Measurements from ENCODE around the gene KRT26.

- TF ChIP-seq, protein P1, sequence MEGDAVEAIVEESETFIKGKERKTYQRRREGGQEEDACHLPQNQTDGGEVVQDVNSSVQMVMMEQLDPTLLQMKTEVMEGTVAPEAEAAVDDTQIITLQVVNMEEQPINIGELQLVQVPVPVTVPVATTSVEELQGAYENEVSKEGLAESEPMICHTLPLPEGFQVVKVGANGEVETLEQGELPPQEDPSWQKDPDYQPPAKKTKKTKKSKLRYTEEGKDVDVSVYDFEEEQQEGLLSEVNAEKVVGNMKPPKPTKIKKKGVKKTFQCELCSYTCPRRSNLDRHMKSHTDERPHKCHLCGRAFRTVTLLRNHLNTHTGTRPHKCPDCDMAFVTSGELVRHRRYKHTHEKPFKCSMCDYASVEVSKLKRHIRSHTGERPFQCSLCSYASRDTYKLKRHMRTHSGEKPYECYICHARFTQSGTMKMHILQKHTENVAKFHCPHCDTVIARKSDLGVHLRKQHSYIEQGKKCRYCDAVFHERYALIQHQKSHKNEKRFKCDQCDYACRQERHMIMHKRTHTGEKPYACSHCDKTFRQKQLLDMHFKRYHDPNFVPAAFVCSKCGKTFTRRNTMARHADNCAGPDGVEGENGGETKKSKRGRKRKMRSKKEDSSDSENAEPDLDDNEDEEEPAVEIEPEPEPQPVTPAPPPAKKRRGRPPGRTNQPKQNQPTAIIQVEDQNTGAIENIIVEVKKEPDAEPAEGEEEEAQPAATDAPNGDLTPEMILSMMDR (conservative IDR thresholded peaks at IDR 0.05 in 1 of 2, IDR thresholded peaks at IDR 0.05 in 1 of 2; ENCODE audit: low read depth in 1 of 2, low read length in 2 of 2) = no peak
- TF ChIP-seq EZH2 (IDR thresholded peaks at IDR 0.05; ENCODE audit: low read length, missing control alignments) = no peak
Measured at GRCh38 chr17:40775945-40776344, 3.9 kb upstream of the KRT26 start.

Data from fibroblast of lung (primary cell).